Measurements from ENCODE around the gene NOS2.

DNA sequence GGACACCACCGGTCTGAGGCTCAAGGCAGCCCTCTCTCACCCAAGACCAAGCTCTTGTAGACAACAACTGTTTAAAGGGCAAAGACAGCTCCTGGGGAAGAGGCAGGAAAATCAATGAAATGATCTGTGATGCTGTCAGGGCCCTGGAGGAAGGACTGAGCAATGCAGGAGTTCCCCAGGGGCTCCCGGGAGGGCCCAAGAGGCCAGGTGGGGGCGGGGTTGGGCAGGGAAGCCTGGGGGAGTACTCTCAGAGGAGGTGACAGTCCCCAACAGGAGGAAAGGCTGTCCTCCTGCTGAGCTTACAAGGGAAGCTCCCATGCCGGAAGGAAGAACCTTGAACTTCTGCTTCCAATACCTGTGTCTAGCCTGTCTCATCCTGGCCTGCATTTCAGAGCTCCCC, 8.3 kb upstream of the NOS2 start:
- TF ChIP-seq, protein P1, sequence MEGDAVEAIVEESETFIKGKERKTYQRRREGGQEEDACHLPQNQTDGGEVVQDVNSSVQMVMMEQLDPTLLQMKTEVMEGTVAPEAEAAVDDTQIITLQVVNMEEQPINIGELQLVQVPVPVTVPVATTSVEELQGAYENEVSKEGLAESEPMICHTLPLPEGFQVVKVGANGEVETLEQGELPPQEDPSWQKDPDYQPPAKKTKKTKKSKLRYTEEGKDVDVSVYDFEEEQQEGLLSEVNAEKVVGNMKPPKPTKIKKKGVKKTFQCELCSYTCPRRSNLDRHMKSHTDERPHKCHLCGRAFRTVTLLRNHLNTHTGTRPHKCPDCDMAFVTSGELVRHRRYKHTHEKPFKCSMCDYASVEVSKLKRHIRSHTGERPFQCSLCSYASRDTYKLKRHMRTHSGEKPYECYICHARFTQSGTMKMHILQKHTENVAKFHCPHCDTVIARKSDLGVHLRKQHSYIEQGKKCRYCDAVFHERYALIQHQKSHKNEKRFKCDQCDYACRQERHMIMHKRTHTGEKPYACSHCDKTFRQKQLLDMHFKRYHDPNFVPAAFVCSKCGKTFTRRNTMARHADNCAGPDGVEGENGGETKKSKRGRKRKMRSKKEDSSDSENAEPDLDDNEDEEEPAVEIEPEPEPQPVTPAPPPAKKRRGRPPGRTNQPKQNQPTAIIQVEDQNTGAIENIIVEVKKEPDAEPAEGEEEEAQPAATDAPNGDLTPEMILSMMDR (IDR thresholded peaks at IDR 0.05) = no peak
- TF ChIP-seq POLR2A (IDR thresholded peaks at IDR 0.05) = no peak
- no peak for TF ChIP-seq POLR2AphosphoS5 (IDR thresholded peaks at IDR 0.05; ENCODE audit: insufficient read depth in 1 of 2, low read depth in 1 of 2)

All from vagina (tissue), 2 donors.